ENCODE measurements around the gene ARHGAP29.
"Not testable (repeated sequence)": the region's sequence is repeated elsewhere in the genome, so short reads cannot be mapped to it uniquely, and the experiment has no call there.

ARHGAP29 gene

DNA sequence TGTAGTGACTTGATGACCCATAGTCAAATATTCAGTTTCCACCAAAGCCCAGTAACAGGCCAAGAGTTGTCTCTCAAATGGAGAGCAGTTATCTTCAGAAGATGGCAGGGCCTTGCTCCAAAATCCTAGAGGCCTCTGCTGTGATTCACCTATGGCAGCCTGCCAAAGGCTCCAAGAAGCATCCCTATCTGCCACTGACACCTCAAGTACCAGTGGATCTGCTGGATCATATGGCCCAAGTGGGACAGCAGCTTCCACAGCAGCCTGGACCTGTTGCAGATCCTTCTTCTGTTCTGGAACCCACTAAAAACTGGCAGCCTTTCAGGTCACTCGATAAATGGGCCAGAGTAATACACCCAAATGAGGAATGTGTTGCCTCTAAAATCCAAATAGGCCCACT is 73.3 kb downstream of the ARHGAP29 start:
- DNase-seq = not testable (repeated sequence)

GRCh38 chr1:94163249-94163648 is 74.1 kb downstream of the ARHGAP29 start:
- not testable (repeated sequence) for DNase-seq

DNA sequence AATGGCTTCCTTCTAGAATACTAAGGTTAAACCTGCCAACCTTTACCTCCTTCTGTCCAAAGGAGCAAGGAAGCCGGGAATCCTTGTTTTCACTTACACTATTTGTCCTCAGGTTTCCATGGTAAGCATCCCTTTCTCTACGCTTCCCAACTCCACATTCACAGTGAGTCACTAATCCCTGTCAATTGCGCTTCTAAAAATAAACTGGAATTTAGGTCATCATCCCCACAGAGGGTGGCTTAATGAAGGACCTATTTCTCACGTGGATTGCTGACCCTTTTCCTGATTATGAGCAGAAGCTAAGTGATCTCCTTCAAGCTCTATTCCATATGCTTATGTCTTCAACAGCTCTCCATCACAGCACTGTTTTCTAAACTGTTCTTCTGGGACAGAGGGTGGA is 76.6 kb downstream of the ARHGAP29 start:
- DNase-seq = no peak

GRCh38 chr1:94156096-94156625 is 81.2 kb downstream of the ARHGAP29 start:
- DNase-seq = no peak

GRCh38 chr1:94154989-94155388 is 82.4 kb downstream of the ARHGAP29 start:
- DNase-seq = no peak

- no peak for DNase-seq
Observed at GRCh38 chr1:94153133-94153532, 84.3 kb downstream of the ARHGAP29 start.

DNA sequence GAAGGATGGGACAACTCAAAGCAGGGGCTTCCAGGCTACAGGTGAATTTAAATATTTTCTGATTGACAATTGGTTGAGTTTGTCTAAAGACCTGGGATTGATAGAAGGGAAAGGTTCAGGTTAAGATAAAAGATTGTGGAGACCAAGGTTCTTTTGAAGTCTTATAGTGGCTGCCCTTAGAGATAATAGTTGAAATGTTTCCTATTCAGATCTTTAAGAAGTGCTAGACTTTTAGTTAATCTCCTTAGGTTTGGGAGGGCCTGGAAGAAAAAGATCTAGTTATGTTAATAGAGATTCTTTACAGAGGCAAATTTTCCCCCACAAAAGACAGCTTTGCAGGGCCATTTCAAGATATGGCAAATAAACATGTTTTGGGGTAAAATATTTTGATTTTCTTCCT is 88.2 kb downstream of the ARHGAP29 start:
- not testable (repeated sequence) for DNase-seq

DNA sequence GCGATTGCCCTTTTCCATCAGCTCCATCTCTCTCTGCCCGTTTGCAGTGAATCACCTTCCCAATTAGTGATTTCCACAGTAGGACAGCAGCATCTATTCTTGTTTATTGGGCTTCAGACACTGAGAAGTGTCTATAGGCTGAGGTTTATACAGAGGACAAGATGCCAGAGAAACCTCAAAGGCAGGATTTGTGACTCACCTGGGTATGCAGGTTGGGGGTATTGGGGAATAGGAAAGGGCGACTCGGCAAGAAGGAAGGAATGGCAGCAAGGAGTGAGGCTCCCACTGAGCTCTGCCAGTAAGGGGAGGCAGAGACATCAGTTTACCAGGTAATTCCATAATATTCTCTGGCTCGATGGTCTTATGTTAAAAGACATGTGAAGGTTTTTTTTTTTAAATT is 91.1 kb downstream of the ARHGAP29 start:
- DNase-seq = no peak

DNA sequence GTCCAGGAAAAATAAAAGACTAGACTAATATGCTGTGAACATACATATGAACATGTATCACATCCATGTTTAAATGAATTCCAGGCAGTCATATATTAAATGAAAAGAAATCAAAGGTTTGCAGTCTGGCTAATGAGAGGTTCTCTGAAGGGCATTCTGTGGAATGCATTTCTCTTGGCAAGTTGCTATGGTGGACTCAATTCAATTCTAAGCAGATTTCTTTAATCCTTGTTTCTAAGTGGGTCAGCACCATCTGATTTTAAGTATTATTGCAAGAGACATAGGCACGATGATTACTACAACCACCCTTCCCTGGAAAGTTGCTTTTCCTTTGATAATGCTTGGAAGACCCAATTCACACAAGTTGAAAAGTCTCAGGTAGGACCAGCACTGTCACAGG is 92.5 kb downstream of the ARHGAP29 start:
- no peak for DNase-seq

GRCh38 chr1:94143809-94144176 is 93.6 kb downstream of the ARHGAP29 start:
- no peak for DNase-seq

- DNase-seq = no peak
Observed at GRCh38 chr1:94143173-94143808, 94.1 kb downstream of the ARHGAP29 start.

- no peak for DNase-seq
Observed at GRCh38 chr1:94142583-94142982, 94.8 kb downstream of the ARHGAP29 start.

- no peak for DNase-seq
Observed at GRCh38 chr1:94142022-94142421, 95.4 kb downstream of the ARHGAP29 start.

DNA sequence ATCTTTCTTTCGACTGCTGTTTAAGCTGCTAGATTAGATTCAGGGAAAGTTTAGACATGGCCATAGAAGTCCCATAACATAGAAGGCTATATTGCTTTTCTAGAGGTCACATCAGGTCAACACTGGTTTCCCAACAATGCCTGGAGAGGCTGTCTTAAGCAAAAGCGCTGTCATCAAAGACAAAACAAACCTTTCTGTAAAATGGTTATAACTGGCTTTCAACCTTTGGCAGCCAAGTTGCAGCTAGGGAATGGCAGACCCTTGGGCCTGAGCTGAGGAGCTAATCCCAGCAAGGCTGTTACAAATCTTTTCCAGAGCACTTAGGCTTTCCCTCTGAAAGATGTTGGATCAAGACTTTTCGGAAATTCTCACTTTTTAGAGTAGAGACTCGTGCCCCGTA is 105.3 kb downstream of the ARHGAP29 start:
- DNase-seq = no peak

GRCh38 chr1:94130851-94131595 is 106.4 kb downstream of the ARHGAP29 start:
- DNase-seq = no peak

DNA sequence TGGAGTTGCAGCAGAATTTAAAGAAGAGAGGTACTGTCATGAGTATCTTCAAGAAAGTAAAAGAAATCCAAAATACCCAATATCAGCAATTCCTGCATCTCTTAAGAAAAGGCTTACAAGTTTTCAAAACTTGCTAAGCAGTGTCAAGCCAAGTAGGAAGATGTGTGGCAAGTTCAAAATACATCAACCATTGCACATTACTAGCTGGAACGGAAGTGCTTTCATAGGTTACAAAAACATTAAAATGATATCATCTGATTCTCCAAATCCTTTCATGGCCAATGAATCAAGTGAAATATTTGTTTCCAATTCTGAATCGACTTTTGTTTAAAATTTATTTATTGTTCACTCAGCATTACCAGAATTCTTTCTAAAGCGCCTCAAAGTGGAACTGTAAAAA is 110.7 kb downstream of the ARHGAP29 start:
- DNase-seq = no peak

DNA sequence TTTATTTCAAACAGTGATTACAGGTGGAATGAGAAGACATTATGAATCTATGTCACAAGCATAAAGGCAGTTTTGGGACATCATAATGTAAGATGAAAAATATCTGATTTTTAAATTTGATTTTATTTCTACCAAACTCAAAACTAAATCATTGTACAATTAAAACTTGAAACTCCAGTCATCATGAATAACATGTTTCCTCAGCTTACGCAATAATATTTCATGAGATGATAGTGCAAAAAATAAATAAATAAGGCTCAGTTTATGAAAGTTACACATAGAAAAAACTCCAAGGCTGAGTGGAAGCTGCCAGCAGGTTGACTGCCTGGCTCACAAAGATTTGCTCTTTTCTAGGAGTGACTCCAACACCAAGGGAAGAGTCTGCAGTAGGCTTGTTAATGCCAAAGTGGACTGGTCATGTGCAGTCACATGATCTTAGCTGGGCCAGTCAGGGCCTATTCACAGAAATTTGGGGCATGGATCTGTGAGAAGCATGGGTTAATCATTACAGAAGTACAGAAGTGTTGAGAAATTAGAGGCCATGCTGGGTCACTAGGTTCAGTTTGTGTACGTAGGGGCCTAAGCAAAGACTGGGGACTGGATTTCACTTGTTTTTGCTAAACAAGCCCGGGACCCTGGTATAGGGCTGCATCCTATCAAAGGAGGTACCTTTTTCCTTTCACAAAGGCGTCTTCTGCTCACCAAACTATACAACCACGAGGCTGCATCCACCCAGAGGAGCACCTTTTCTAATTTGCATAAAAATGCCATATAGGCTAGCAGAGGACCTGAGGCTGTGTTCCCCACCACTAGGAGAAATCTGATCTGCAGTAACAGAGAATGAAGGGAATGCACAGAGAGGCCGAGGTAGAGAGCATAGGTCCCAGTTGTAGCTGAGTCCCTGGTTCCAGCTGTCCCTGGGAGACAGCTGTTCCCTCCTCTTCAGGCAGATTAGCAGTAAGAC is 111.6 kb downstream of the ARHGAP29 start:
- no peak for DNase-seq

- no peak for DNase-seq
Observed at GRCh38 chr1:94124538-94124937, 112.8 kb downstream of the ARHGAP29 start.

DNA sequence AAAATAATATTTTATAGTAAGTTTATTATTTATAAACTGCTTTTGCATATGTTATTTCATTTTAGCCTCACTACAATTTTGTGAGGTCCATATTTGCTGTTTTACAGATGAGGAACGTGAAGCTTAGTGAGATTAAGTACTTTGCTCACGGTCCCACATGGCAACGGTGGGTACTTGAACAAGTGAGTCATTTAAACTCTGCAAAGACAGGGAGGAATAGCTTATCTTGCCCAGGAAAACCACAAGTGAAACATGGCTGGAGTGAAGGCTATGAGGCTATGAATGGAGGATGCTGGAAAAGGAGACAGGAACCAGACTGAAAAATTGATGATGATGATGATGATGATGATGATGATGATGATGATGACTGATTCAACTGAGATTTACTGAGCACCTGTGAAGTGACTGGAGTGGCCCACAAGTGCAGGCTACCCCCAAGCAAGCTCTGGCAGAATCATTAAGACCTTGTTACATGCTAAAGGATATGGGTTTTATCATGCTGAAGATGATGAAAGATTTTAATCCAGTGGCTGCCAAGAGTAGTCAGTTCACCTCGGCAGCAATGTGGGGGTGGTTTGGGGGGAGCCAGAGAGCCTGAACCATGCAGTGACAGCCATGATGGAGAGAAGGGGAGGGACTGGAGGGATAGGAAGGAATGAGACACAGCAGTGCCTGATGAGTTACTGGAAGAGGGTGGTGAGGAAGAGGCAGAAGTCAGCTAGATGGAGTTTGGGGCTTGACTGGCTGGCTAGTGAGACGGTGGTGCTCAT is 115.0 kb downstream of the ARHGAP29 start:
- DNase-seq = no peak

Measured in NCI-H1930 (cell line).